ENCODE results near the gene CCDC190. TPM values are rescaled to one million over a fixed set of nuclear protein-coding genes. Genes with fewer than 3 reads are reported as not detected.

CCDC190 gene
- total RNA-seq, 1 donor from 2014 or later, result not detected

GRCh38 chr1:162857850-162858249 lies 3.1 kb downstream of the CCDC190 start:
- Mint-ChIP-seq H3K9me3 (no peaks in the 10 kb centered on the region), H3K4me3 (no peak overlapping the region), H3K4me1 (peaks cover 19% of the 10 kb centered on the region), H3K27me3 (ENCODE audit: insufficient read depth, low read depth) (no peaks in the 10 kb centered on the region), H3K36me3 (no peaks in the 10 kb centered on the region), H3K27ac (no peak overlapping the region)
- Histone ChIP-seq H3K36me3 (no peaks in the 10 kb centered on the region), H3K4me3 (no peak overlapping the region), H3K4me2 (no peak overlapping the region), H2AFZ (replicated peaks) (no peak overlapping the region), H3K9me3 (ENCODE audit: low read depth) (no peaks in the 10 kb centered on the region), H3K9ac (no peak overlapping the region), H3K27me3 (no peaks in the 10 kb centered on the region), H3F3A (ENCODE audit: low read depth) (no peaks in the 10 kb centered on the region), H3K4me1 (peaks cover 24% of the 10 kb centered on the region), H3K27ac (no peak overlapping the region), H4K20me1 (ENCODE audit: low read depth) (no peaks in the 10 kb centered on the region), H3K79me2 (ENCODE audit: low read depth) (no peaks in the 10 kb centered on the region)
- TF ChIP-seq CTCF (IDR thresholded peaks at IDR 0.05), result no peak
- no peak for TF ChIP-seq EZH2phosphoT487 (IDR thresholded peaks at IDR 0.05)
- TF ChIP-seq EZH2 (IDR thresholded peaks at IDR 0.05), result no peak
- no peak for DNase-seq (ENCODE audit: low spot score)

GRCh38 chr1:162856260-162856659 lies 4.7 kb downstream of the CCDC190 start:
- Mint-ChIP-seq H3K4me1 (peaks cover 12% of the 10 kb centered on the region), H3K27ac (no peak overlapping the region), H3K36me3 (no peaks in the 10 kb centered on the region), H3K27me3 (ENCODE audit: insufficient read depth, low read depth) (no peaks in the 10 kb centered on the region), H3K4me3 (no peak overlapping the region), H3K9me3 (no peaks in the 10 kb centered on the region)
- Histone ChIP-seq H4K20me1 (ENCODE audit: low read depth) (no peaks in the 10 kb centered on the region), H3K9ac (no peak overlapping the region), H3K9me3 (ENCODE audit: low read depth) (no peaks in the 10 kb centered on the region), H3K36me3 (no peaks in the 10 kb centered on the region), H3K4me1 (peaks cover 13% of the 10 kb centered on the region), H3K79me2 (ENCODE audit: low read depth) (no peaks in the 10 kb centered on the region), H3K4me2 (no peak overlapping the region), H2AFZ (replicated peaks) (no peak overlapping the region), H3F3A (ENCODE audit: low read depth) (no peaks in the 10 kb centered on the region), H3K4me3 (no peak overlapping the region), H3K27ac (no peak overlapping the region), H3K27me3 (no peaks in the 10 kb centered on the region)
- no peak for DNase-seq (ENCODE audit: low spot score)
- no peak for TF ChIP-seq CTCF (IDR thresholded peaks at IDR 0.05)
- no peak for TF ChIP-seq EZH2phosphoT487 (IDR thresholded peaks at IDR 0.05)
- no peak for TF ChIP-seq EZH2 (IDR thresholded peaks at IDR 0.05)

- H3K4me1 Mint-ChIP-seq, result peaks cover 11% of the 10 kb centered on the region
- no peaks in the 10 kb centered on the region for H3K36me3 Mint-ChIP-seq
- no peaks in the 10 kb centered on the region for H3K9me3 Mint-ChIP-seq
- Histone ChIP-seq H3K4me2 (no peak overlapping the region), H3K4me3 (no peak overlapping the region), H4K20me1 (ENCODE audit: low read depth) (no peaks in the 10 kb centered on the region), H2AFZ (replicated peaks) (no peak overlapping the region), H3K27ac (no peak overlapping the region), H3K4me1 (peaks cover 12% of the 10 kb centered on the region), H3F3A (ENCODE audit: low read depth) (no peaks in the 10 kb centered on the region), H3K9ac (no peak overlapping the region), H3K9me3 (ENCODE audit: low read depth) (no peaks in the 10 kb centered on the region), H3K36me3 (no peaks in the 10 kb centered on the region), H3K79me2 (ENCODE audit: low read depth) (no peaks in the 10 kb centered on the region), H3K27me3 (no peaks in the 10 kb centered on the region)
- TF ChIP-seq EZH2phosphoT487 (IDR thresholded peaks at IDR 0.05) (no peak), CTCF (IDR thresholded peaks at IDR 0.05) (no peak), EZH2 (IDR thresholded peaks at IDR 0.05) (no peak)
- H3K27ac Mint-ChIP-seq, result peak overlapping the region; percentile 4
- no peaks in the 10 kb centered on the region for H3K27me3 Mint-ChIP-seq (ENCODE audit: insufficient read depth, low read depth)
- no peak overlapping the region for H3K4me3 Mint-ChIP-seq
- no peak for DNase-seq (ENCODE audit: low spot score)
Observed at GRCh38 chr1:162855461-162856150, 5.4 kb downstream of the CCDC190 start.
